K562 (cell line): ENCODE data around the gene JAK3. TPM values are rescaled to one million over a fixed set of nuclear protein-coding genes. Genes with fewer than 3 reads are reported as not detected.

Source experiments
- CREM ChIP-seq: IDR thresholded peaks from 2 replicates; pipeline ENCODE4 v1.6.1; 2014; ENCODE audit warnings: antibody characterized with exemption, low read depth
- FOS ChIP-seq: IDR thresholded peaks from 3 replicates; pipeline ENCODE4 v1.6.1; 2011; ENCODE audit not compliant: insufficient read length; ENCODE audit errors: extremely low read depth
- HMG20A ChIP-seq: fragments of 450-650 bp; formaldehyde crosslinking; conservative IDR thresholded peaks from 2 replicates; pipeline ENCODE4 v1.4.0; 2020; ENCODE audit warnings: mild to moderate bottlenecking, mixed read lengths
- JUND ChIP-seq, 2 experiments: IDR thresholded peaks; 2 replicates in 1 of 2; 3 replicates in 1 of 2; pipeline ENCODE4 v1.6.1; 2011; ENCODE audit warnings: borderline replicate concordance in 2 of 2, low read depth in 2 of 2, low read length in 2 of 2, improper control_type of control experiment in 1 of 2, missing biosample characterization in 1 of 2, missing genetic modification characterization in 1 of 2, missing genetic modification reagents in 1 of 2
- LEF1 ChIP-seq: fragments of 450-650 bp; IDR thresholded peaks from 2 replicates; pipeline ENCODE4 v1.6.1; 2016; ENCODE audit warnings: mild to moderate bottlenecking
- NR2C2 ChIP-seq, 2 experiments: fragments of 200-800 bp in 1 of 2; sonication (Bioruptor generic) in 1 of 2; sonication (generic) in 1 of 2; formaldehyde crosslinking in 1 of 2; IDR thresholded peaks; 2 replicates each; pipeline versions ENCODE4 v1.6.1 to v1.8.0; 2016 to 2022; ENCODE audit warnings: mild to moderate bottlenecking in 1 of 2, missing compliant biosample characterization in 1 of 2, missing genetic modification characterization in 1 of 2, missing genetic modification reagents in 1 of 2
- POLR2G ChIP-seq: fragments of 200-400 bp; formaldehyde crosslinking; IDR thresholded peaks from 2 replicates; pipeline ENCODE4 v1.6.1; 2017; ENCODE audit warnings: low read depth, mild to moderate bottlenecking, antibody characterized with exemption, low read length, moderate library complexity
- RAD21 ChIP-seq, 2 experiments: fragments of 250-450 bp in 1 of 2; fragments of 450-650 bp in 1 of 2; sonication (Bioruptor Pico) in 1 of 2; formaldehyde crosslinking in 1 of 2; IDR thresholded peaks in 1 of 2; conservative IDR thresholded peaks in 1 of 2; 2 replicates each; pipeline versions ENCODE4 v1.4.0 to v1.8.0; 2020 to 2022; ENCODE audit warnings: mild to moderate bottlenecking in 2 of 2, moderate library complexity in 1 of 2
- SMC3 ChIP-seq: conservative IDR thresholded peaks from 2 replicates; pipeline ENCODE4 v1.6.1; 2011; ENCODE audit warnings: low read depth, low read length, improper control_type of control experiment; ENCODE audit not compliant: insufficient read depth
- ZBTB7A ChIP-seq: IDR thresholded peaks from 2 replicates; pipeline ENCODE4 v1.6.1; 2011; ENCODE audit warnings: low read depth, mild to moderate bottlenecking, low read length, moderate library complexity, borderline replicate concordance; ENCODE audit not compliant: control insufficient read depth
- ZHX1 ChIP-seq: fragments of 150-350 bp; conservative IDR thresholded peaks from 2 replicates; pipeline ENCODE4 v1.6.1; 2014; ENCODE audit warnings: low read length
- ZNF23 ChIP-seq: fragments of 250-450 bp; sonication (Bioruptor Pico); IDR thresholded peaks from 2 replicates; pipeline ENCODE4 v1.4.0; 2020; ENCODE audit warnings: mild to moderate bottlenecking
- ZNF263 ChIP-seq: sonication (generic); formaldehyde crosslinking; IDR thresholded peaks from 2 replicates; pipeline ENCODE4 v1.8.0; 2022; ENCODE audit warnings: mild to moderate bottlenecking, missing genetic modification reagents, borderline replicate concordance
- ZNF764 ChIP-seq: fragments of 250-450 bp; sonication (Bioruptor Pico); IDR thresholded peaks from 2 replicates; pipeline ENCODE4 v1.4.0; 2020; ENCODE audit warnings: low read depth, mild to moderate bottlenecking, moderate library complexity
- polyA plus RNA-seq, 8 experiments: library from polyadenylated mRNA; depleted of rRNA in 4 of 8; stranded (reverse) in 5 of 8; unstranded in 3 of 8; fragments of >200 nt; fragmentation: Nextera tagmentation in 2 of 8; fragmentation: Illumina TruSeq in 1 of 8; extraction: Ambion mirVana in 2 of 8; extraction: Trizol in 1 of 8; gene quantifications; 2 replicates each; pipeline versions ENCODE4 v1.2.1 to v1.2.3, GENCODE V29; 2011 to 2014; ENCODE audit warnings: inconsistent platforms in 1 of 8, missing spikeins in 1 of 8
- total RNA-seq, 7 experiments: library from RNA; depleted of rRNA in 6 of 7; stranded (reverse); fragments of >200 nt in 6 of 7; fragmentation: Illumina TruSeq in 2 of 7; extraction: Trizol in 2 of 7; gene quantifications; 2 replicates each; pipeline versions ENCODE4 v1.2.1 to v1.2.3, GENCODE V29; 2011 to 2021; ENCODE audit warnings: low replicate concordance in 1 of 7
- TF ChIP-seq, protein P1 (sequence below): sonication (generic); formaldehyde crosslinking; IDR thresholded peaks from 2 replicates; pipeline ENCODE4 v1.8.1; 2023; ENCODE audit warnings: mild to moderate bottlenecking, missing genetic modification reagents
- TF ChIP-seq, protein P2 (sequence below): sonication (generic); formaldehyde crosslinking; IDR thresholded peaks from 2 replicates; pipeline ENCODE4 v1.9.0; 2022; ENCODE audit warnings: mild to moderate bottlenecking, missing genetic modification reagents
- TF ChIP-seq, protein P3 (sequence below): IDR thresholded peaks from 2 replicates; pipeline ENCODE4 v1.6.1; 2011; ENCODE audit warnings: borderline replicate concordance, low read depth, mild to moderate bottlenecking, moderate library complexity, low read length; ENCODE audit not compliant: insufficient read depth, poor library complexity, severe bottlenecking

The JAK3 gene
- total and polyA plus RNA-seq, 9 of the 15 experiments (the other 6 are each of a cell fraction or from before 2014, with no cell fraction given) = 0.01 to 0.18 (median 0.07) TPM; not detected in 1

- TF ChIP-seq LEF1 (no peak), SMC3 (peak; percentile 61), NR2C2 (CRISPR knock-in tag; IDR thresholded peaks at IDR 0.05) (0 out of 2 replicates have a peak, but pooled peaks have one; percentile 33), NR2C2 (tag; IDR thresholded peaks at IDR 0.05) (no peak), ZNF23 (CRISPR knock-in tag) (no peak), POLR2G (peak; percentile 42; the same call in 1 of the 2 replicates), FOS (no peak), ZNF263 (peak; percentile 16; the same call in 1 of the 2 replicates), ZHX1 (no peak), CREM (0 out of 2 replicates have a peak, but pooled peaks have one; percentile 17), ZBTB7A (0 out of 2 replicates have a peak, but pooled peaks have one; percentile 25), ZNF764 (no peak), JUND (IDR thresholded peaks at IDR 0.05; ENCODE audit: borderline replicate concordance, low read depth, low read length) (peak; percentile 32; the same call in 1 of the 2 replicates), JUND (tag; IDR thresholded peaks at IDR 0.05; ENCODE audit: borderline replicate concordance, low read depth, low read length) (no peak), HMG20A (no peak), RAD21 (CRISPR knock-in tag; conservative IDR thresholded peaks at IDR 0.05 in 1 of 2, IDR thresholded peaks at IDR 0.05 in 1 of 2) (peak; percentile 26 to 69; a peak in 3 of 4 replicates)
- TF ChIP-seq, protein P1, sequence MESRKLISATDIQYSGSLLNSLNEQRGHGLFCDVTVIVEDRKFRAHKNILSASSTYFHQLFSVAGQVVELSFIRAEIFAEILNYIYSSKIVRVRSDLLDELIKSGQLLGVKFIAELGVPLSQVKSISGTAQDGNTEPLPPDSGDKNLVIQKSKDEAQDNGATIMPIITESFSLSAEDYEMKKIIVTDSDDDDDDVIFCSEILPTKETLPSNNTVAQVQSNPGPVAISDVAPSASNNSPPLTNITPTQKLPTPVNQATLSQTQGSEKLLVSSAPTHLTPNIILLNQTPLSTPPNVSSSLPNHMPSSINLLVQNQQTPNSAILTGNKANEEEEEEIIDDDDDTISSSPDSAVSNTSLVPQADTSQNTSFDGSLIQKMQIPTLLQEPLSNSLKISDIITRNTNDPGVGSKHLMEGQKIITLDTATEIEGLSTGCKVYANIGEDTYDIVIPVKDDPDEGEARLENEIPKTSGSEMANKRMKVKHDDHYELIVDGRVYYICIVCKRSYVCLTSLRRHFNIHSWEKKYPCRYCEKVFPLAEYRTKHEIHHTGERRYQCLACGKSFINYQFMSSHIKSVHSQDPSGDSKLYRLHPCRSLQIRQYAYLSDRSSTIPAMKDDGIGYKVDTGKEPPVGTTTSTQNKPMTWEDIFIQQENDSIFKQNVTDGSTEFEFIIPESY (CRISPR knock-in tag) = peak; percentile 54; the same call in 1 of the 2 replicates
- TF ChIP-seq, protein P2, sequence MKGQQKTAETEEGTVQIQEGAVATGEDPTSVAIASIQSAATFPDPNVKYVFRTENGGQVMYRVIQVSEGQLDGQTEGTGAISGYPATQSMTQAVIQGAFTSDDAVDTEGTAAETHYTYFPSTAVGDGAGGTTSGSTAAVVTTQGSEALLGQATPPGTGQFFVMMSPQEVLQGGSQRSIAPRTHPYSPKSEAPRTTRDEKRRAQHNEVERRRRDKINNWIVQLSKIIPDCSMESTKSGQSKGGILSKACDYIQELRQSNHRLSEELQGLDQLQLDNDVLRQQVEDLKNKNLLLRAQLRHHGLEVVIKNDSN (CRISPR knock-in tag) = no peak
- TF ChIP-seq, protein P3, sequence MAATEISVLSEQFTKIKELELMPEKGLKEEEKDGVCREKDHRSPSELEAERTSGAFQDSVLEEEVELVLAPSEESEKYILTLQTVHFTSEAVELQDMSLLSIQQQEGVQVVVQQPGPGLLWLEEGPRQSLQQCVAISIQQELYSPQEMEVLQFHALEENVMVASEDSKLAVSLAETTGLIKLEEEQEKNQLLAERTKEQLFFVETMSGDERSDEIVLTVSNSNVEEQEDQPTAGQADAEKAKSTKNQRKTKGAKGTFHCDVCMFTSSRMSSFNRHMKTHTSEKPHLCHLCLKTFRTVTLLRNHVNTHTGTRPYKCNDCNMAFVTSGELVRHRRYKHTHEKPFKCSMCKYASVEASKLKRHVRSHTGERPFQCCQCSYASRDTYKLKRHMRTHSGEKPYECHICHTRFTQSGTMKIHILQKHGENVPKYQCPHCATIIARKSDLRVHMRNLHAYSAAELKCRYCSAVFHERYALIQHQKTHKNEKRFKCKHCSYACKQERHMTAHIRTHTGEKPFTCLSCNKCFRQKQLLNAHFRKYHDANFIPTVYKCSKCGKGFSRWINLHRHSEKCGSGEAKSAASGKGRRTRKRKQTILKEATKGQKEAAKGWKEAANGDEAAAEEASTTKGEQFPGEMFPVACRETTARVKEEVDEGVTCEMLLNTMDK = peak; percentile 25
Measured at GRCh38 chr19:17784201-17785008, 63.4 kb downstream of the JAK3 start (continued).
